ENCODE measurements around the gene MED12L.
A peak's percentile ranks its signal among the peaks of the same experiment; 100 is the strongest.

Gene MED12L

DNA sequence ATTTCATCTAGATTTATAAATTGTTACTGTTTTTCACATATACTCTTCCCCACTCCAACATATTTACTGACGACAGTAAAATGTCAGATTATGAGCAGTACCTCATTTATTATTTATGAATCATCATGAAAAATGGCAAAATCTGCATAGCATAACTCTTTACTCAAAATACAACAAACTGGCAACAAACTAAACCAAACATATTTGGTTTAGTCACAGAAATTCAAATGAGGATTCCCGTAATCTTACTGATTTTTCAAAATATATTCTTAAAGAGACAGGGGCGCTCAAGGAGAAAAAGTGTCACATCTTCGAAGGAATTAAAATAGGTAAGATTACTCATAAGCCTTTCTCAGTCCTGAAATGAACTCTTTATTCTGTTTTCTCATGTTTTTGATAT lies 234.2 kb downstream of the MED12L start:
- no peak for TF ChIP-seq MYC (IDR thresholded peaks at IDR 0.05; ENCODE audit: low read depth, low read length)
- no peak overlapping the region for H3K4me3 ChIP-seq (ENCODE audit: low read depth, low read length)
- DNase-seq (ENCODE audit: low read depth) = no peak

DNA sequence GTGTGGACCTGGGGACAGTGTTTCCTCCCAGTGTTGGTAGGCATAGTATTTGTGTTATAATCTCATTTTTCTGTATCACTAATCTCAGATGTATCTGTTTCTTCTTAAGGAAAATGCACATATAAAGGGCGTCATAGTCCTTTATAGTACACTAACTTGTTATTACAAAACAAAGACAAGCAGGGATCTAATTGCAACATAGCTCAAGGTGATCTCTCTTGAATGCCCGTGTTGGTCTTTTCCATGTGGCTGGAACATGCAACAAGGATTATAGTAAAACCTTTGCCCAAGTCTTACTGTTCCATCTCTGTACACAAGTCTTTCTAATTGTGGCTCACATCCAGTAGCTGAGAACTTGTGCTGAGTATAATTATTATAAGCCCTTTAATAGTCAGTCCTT lies 234.7 kb downstream of the MED12L start:
- H3K4me3 ChIP-seq (ENCODE audit: low read depth, low read length) = no peak overlapping the region
- TF ChIP-seq MYC (IDR thresholded peaks at IDR 0.05; ENCODE audit: low read depth, low read length) (no peak), POLR2A (IDR thresholded peaks at IDR 0.05; ENCODE audit: extremely low read depth, insufficient read length) (no peak)
- TF ChIP-seq, protein P1, sequence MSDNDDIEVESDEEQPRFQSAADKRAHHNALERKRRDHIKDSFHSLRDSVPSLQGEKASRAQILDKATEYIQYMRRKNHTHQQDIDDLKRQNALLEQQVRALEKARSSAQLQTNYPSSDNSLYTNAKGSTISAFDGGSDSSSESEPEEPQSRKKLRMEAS (IDR thresholded peaks at IDR 0.05; ENCODE audit: low read depth, low read length) = no peak
- TF ChIP-seq, protein P2, sequence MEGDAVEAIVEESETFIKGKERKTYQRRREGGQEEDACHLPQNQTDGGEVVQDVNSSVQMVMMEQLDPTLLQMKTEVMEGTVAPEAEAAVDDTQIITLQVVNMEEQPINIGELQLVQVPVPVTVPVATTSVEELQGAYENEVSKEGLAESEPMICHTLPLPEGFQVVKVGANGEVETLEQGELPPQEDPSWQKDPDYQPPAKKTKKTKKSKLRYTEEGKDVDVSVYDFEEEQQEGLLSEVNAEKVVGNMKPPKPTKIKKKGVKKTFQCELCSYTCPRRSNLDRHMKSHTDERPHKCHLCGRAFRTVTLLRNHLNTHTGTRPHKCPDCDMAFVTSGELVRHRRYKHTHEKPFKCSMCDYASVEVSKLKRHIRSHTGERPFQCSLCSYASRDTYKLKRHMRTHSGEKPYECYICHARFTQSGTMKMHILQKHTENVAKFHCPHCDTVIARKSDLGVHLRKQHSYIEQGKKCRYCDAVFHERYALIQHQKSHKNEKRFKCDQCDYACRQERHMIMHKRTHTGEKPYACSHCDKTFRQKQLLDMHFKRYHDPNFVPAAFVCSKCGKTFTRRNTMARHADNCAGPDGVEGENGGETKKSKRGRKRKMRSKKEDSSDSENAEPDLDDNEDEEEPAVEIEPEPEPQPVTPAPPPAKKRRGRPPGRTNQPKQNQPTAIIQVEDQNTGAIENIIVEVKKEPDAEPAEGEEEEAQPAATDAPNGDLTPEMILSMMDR (IDR thresholded peaks at IDR 0.05; ENCODE audit: low read depth, low read length) = no peak
- DNase-seq (ENCODE audit: low read depth) = no peak

DNA sequence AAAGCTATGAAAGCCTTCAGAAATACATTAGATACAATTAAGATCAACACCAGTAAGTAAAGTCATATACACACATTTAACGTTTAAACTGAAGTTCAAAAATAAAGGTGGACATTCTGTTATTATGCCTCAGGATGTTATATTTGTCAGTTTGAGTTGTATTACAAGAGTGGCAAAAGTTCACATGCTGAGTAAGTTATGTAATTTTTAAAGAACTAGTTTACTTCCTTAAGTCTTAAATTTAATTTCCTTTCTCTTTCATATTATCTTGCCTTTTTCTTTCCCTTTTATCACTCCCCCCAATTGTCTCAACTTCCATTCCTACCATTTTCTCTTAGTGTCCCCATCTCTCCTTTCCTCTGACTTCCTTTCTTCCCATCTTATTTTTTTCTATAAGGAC lies 236.1 kb downstream of the MED12L start:
- no peak for TF ChIP-seq MYC (IDR thresholded peaks at IDR 0.05; ENCODE audit: low read depth, low read length)
- TF ChIP-seq POLR2A (IDR thresholded peaks at IDR 0.05; ENCODE audit: extremely low read depth, insufficient read length) = no peak
- TF ChIP-seq, protein P1 (IDR thresholded peaks at IDR 0.05; ENCODE audit: low read depth, low read length) = no peak
- TF ChIP-seq, protein P2 (IDR thresholded peaks at IDR 0.05; ENCODE audit: low read depth, low read length) = no peak
- no peak for DNase-seq (ENCODE audit: low read depth)
- H3K4me3 ChIP-seq (ENCODE audit: low read depth, low read length) = no peak overlapping the region

DNA sequence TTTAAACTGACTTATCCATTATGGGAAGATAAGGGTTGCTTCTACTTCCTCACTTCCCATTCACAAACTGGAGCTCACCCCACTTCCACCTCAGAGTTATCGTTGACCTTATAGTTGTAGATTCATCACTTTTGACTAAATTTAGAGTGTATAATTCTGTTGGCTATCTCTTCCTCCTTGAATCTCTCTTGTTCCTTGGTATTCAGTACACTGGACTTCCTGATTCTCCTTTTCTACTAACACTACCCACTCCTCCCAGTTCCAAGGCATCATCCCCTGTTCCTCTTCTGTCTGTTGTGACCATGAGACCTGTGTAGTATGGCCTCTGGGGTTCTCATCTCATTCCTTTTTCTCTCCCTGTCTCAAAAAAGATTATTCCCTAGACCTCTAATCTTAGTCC lies 237.0 kb downstream of the MED12L start:
- TF ChIP-seq MYC (IDR thresholded peaks at IDR 0.05; ENCODE audit: low read depth, low read length) (no peak), POLR2A (IDR thresholded peaks at IDR 0.05; ENCODE audit: extremely low read depth, insufficient read length) (no peak)
- TF ChIP-seq, protein P2 (IDR thresholded peaks at IDR 0.05; ENCODE audit: low read depth, low read length) = no peak
- TF ChIP-seq, protein P1 (IDR thresholded peaks at IDR 0.05; ENCODE audit: low read depth, low read length) = no peak
- no peak for DNase-seq (ENCODE audit: low read depth)
- no peak overlapping the region for H3K4me3 ChIP-seq (ENCODE audit: low read depth, low read length)

DNA sequence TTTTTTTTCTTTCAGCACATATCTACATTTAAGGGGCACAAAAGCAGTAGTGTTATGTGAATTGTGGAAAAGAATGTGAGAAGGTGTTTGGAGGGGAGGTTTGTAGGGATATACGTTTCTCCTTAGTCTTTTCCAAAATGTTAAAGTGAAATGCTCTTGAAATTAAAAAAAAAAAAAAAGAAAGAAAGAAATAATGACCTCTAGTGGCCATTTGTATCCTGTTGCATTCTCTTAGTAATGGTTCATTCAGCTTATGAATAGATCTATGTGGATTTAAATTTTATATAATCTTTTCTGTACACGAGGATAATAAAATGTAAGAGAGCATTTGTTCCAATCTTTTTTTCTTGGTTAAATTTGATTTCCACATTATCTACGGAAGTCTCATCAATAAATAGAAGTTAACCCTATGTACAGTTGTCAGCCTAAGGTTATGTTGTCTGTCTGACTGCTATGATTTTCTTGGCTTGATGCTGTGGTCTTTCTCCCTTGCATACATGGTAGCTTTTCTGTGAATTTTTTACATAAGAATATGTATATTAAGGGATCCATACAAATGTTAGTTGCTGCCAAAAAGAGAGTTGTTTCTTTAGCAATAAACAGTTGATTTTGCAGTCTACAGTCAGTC lies 242.2 kb downstream of the MED12L start:
- H3K4me3 ChIP-seq (ENCODE audit: low read depth, low read length) = no peak overlapping the region
- DNase-seq (ENCODE audit: low read depth) = peak; percentile 34
- TF ChIP-seq, protein P2 (IDR thresholded peaks at IDR 0.05; ENCODE audit: low read depth, low read length) = peak; percentile 26
- TF ChIP-seq MYC (IDR thresholded peaks at IDR 0.05; ENCODE audit: low read depth, low read length) = no peak

DNA sequence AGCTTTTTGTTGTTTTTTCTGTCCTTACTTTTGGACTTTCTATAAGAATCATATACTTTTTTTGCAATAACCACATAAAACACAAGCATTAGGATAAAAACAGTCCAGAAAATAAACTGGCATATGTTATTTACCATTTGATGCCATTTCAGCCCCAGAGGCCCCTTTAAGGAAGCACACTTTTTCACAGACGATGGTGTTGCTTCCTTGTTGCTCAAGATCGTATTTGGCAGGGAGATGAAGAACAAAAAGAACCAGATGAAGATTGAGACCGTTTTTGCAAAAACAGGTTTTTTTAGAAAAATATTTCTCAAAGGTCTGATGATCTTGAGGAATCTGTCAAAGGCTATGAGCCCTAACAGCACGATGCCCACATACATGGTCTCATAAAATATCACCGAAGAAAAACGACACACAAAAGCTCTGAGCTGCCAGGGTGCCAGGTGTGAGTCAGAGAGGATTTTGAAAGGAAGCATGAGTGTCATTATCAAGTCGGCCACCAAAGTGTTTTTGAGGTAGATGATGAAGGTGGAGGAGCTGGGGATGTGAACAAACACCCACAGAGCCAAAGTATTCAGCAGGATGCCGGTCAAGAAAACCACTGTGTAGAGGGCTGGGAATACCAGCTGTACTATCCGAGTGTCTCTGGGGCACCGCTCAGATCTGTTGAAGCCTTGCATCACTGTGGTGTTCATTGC lies 243.0 kb downstream of the MED12L start:
- TF ChIP-seq POLR2A (IDR thresholded peaks at IDR 0.05; ENCODE audit: extremely low read depth, insufficient read length) (no peak), MYC (IDR thresholded peaks at IDR 0.05; ENCODE audit: low read depth, low read length) (no peak)
- TF ChIP-seq, protein P2 (IDR thresholded peaks at IDR 0.05; ENCODE audit: low read depth, low read length) = no peak
- TF ChIP-seq, protein P1 (IDR thresholded peaks at IDR 0.05; ENCODE audit: low read depth, low read length) = no peak
- DNase-seq (ENCODE audit: low read depth) = peak; percentile 44
- no peak overlapping the region for H3K4me3 ChIP-seq (ENCODE audit: low read depth, low read length)

All from NB4 (cell line).